Effector CD4-positive, alpha-beta T cell (primary cell): ENCODE measurements around the gene STN1.

Source experiments
- DNase-seq: peaks from one replicate; pipeline ENCODE4 v3.0.0-alpha.2; 2020

STN1 gene

DNA sequence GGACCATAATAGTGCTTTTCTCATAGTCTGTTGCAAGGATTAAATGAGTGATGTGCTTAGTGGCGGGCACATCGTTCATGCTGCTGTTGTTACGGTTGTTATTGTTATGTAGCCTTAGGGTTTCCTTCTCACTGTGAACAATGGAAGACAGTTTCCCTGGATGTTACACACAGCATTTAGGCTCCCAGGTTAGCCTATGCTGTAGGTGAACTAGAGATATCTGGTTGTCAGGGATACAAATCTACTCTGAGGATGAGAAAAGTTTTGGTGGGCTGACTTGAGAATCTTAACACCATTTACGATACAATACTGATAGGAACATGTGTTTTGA lies 77.3 kb downstream of the STN1 start:
- DNase-seq: no peak

DNA sequence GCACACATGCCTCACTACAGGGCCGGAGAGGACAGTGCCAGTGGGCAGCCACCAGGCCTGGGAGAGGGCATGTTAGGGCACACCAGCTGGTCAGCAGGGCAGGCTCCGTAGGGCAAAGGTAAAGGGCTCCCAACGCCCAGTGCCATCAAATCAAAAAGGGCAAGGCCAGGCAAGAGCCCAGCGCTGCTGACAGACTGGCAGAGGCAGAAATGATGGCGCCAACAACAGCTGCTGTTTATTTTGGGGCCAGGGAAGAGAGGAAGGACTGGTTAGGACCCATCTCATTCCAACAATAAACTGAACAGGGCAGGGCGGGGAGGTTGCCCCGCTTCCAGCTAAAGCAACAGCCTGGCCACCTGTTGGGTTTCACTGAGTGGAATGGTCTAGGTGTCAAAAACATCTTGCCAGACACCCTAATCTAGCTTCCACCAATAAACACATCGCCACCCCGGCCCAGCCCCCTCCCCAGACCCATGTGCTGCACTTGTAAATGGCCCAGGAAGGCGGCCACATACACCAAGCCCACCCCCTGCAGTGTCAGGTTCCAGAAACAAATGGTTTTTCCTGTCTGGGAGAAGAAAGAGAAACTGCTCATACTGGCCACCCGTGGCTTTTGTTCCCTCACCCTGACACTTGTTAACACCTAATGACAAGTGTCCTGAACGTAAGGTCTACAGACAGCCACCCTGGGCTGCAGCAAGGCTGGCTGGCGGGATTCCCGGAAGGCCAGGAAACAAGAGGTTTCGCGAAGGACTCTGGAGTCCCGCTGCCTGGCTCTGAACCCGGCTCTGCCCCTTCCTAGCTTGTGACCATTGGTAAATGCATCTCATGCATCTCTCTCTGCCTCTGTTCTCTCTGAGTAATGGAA lies 77.9 kb downstream of the STN1 start:
- no peak for DNase-seq

DNA sequence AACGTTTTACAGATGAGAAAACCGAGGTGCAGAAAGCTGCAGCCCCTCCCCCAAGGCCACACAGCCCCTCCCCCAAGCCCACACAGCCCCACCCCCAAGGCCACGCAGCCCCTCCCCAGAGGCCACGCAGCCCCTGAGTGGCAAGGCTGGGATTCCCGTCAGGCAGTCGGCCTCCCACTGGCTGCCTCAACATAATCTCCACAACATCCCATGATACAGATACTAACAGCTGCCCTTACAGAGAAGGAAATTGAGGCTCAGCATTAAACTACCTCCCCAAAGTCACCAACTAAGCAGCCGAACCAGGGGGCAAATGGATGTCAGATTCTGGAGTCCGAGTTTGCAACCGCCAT lies 78.5 kb downstream of the STN1 start:
- no peak for DNase-seq

DNA sequence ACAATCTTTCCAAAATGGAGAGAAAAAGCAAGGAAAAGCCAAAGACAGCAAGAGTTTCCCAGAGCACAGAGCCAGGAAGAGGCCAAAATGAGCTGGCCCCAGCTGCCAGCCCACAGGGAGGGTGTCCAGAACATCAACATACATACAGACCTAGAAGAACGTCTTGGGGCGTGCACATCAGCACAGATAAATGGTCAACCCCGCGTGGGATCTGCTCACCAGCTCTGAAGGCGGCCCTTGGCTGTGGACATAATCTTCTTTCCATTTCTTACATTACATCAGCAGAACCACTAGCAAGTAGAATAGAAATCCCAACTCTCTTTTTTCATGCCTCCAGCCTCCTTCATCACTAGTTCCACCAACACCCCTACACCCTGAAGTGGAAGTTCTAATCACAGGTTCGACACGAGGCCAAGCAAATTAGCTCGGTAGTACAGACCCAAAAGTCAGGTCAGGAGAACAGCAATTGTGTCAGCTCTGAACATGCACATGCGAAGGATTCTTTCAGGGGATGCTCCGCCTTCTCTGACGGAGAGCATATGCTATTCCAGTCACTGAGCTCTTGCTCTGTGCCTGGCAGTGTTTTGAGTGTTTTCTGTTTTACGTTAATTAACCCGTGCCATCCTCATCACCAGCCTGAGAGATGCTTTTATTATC lies 79.0 kb downstream of the STN1 start:
- DNase-seq: no peak

DNA sequence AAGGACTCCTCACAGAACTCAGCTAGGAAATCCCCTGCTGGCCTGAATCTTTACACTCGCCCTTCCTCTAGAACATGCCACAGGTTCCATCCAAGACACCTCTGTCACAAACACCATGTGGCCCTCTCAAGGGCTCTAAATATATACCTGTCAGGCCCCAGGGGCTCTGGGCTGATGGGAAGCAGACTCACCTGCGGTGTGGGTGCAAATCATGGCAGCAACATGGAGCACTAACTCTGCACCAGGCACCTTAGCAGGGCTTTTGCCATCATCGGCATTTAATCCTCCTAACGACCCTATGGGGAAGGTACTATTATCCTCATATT lies 80.0 kb downstream of the STN1 start:
- DNase-seq: no peak

DNA sequence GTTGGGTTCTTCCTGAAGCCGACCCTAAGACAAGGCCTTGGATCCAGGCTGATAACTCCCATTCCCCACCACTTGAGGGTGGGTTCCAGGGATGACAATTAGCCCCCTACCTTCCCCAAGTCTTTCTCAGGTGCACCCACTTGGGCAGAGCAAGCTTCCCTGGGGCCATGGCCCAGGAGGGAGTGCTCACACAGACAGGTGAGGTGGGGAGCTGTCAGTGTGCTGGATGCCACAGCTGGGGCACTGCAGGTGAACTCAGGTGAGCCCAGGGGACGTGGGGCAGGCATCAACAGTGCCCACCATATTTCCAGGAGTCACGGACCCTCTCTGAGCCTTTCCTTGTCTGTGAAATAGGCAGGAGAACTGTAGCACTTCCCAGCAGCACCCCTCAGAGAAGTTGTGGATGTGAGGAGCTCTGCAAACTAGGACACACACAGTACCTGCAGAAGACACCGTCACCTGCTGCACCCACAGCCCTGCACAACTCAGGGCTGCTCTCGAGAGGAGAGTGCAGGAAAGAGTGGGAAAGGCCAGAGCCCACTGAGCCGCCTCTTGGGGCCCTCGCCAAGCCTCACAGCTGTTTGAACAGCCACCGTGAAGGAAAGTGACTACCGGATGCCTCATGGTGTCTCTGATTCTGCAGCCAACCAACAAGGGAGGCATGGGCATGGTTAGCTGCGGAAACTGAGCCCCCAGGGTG lies 80.5 kb downstream of the STN1 start:
- no peak for DNase-seq

DNA sequence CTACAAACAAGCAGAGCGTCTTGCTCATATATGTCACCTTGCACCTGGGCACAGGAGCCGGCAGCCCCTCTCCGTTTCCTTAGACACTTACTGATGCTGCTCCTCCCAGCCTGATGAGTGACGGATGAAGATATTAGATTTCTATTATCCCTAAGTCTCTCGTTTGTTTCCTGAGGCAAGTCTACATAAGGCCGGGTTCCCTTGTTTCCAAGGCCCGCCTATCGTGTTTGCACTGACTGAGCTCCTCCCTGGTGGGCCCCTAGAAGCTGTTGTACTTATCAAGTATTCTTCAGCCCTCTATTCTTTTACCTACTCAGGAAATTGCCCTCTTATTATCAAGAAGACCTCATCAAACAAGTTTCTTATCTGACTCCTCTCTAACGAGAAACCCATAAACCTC lies 81.1 kb downstream of the STN1 start:
- no peak for DNase-seq

DNA sequence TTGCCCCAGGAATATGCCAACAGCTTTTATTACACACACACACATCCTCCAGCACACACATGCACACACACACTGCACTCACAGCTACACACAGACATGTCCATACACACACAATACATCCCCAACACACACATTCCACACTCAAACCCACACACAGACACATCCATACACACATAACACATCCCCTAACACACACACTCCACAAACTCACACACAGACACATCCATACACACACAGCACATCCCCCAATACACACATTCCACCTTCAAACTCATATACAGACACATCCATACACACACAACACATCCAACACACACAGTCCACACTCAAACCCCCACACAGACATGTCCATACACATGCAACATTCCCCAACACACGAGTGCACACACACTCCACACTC lies 81.7 kb downstream of the STN1 start:
- no peak for DNase-seq

DNA sequence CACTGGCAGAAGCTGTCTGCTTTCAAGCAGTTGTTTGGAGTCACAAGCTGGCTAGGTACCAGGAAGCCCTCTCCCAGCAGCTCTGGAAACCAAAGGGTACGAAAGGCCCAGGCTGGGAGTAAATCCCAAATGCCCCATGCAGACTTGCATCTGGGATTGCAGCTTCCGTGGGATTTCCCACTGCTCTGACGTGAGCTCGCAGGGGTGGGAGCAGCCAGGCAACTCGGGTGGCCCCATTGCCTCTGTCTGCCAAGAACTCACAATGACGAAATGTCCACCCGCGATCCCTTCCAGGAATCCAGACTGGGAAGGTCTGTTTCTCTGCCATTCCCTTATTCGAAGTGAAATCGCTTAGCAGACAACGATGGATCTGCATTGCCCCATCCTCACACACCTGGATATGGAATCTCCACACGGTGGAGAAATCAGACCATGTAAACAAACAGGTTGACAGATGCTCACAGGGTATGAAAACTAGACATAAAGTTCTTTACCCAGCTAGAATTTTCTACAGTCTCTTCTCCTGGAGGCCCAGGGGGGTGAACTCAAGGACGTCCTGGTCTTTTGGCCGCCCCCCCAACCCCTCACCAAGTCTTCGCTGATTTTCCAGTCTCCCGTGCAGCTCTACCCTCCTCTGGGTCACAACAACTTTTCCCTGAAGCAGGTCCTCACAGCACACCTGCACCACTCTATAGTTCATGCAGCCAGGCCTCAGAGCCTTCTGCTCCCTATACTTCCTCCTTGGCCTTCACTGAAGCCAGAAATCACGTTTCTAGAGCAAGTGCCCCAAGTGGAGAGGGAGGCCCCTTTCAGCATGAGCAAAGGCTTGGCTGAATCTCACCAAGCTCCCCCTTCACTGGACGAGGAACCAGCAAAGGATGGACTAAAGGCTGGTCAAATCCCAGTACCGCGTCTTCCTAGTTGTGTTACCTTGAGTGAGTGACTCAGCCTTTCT lies 82.6 kb downstream of the STN1 start:
- no peak for DNase-seq

DNA sequence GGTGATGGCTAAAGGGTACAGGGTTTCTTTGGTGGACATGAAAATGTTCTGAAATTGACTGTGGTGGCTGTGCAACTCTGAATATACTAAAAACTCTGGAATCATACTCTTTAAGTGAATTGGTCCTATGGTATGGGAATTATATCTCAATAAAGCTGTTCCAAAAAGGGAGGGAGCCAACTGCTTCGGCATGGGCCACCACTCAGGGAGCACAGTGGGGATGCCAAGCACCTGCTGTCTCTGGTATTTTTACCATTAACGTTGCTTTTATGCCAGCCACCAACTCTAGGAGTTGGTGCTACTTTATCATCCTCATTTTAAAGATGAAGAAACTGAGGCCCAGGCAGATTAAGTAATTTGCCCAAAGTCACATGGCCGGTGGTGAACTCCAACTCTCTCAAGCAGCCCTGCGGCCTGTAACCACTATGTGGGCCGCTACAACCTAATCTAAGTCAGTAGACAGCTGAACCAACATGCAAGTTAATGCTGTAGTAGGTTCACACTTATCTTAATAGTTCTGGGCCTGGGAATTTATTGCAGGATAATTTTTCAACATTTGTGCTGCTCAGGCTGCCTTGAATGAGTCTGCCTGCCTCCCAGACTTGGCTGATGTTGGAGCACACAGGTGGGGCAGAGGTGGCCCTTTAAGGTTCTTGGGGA lies 83.4 kb downstream of the STN1 start:
- no peak for DNase-seq

DNA sequence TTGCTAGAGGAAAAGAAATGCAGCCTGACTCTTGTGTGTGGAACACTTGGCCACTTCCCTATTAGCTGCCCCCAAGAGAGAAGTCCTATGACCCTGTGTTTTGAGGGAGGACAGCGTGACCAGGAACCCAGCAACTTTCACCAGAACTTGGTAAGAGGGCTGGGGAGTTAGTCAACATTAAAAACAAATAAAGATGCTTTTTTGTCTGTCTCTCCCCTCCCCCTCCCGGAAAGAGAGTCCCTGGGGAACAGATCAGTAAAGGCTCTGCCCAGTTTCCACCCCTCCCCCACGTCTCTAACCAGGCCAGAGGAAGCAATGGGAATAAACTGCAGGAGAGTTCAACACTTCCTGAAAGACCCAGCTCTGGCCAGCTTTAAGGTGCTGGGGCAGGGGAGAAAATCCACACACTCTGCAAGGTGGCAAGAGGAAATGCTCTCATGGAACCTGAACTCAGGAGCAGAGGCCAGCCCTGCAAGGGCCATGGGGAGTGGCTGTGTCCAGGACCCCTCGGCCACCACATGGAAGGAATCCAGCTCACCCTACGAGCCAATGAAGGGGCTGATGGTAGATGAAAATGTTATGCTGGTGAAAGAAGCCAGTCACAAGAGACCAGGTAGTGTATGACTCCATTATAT lies 84.1 kb downstream of the STN1 start:
- no peak for DNase-seq

DNA sequence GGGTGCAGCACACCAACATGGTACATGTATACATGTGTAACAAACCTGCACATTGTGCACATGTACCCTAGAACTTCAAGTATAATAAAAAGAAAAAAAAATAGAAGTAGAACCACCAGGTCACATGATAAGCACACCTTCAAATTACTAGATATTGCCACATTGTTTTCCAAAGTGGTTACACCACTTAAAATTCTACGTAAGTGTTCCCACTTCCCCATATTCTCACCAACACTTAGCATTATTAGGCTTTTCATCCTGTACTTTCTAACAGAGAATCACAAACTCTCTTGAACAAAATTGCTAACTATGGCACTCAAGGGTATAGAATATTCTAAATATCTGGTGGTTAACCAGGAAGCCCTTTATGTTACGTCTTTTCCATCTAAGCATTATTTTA lies 85.2 kb downstream of the STN1 start:
- DNase-seq: no peak
